Fibroblast of villous mesenchyme (primary cell): ENCODE measurements around the gene B3GNT3. TPM values are rescaled to one million over a fixed set of nuclear protein-coding genes. Genes with fewer than 3 reads are reported as not detected.
A peak's percentile ranks its signal among the peaks of the same experiment; 100 is the strongest.

Experiments
- DNase-seq: peaks from one replicate; pipeline ENCODE4 v3.0.0-alpha.2; 2010; ENCODE audit warnings: low read depth
- H3K4me3 ChIP-seq: 2 replicates; pipeline ENCODE4 v1.5.1; 2011; ENCODE audit warnings: low read depth, mild to moderate bottlenecking, low read length
- small RNA-seq: library from RNA; depleted of rRNA; stranded (forward); fragments of <200 nt; gene quantifications from one replicate; pipeline ENCODE3, GENCODE V24; 2012
- total RNA-seq: library from RNA; depleted of rRNA; stranded (reverse); fragments of >200 nt; gene quantifications from 2 replicates; pipeline ENCODE4 v1.2.3, GENCODE V29; 2012
- TF ChIP-seq, protein P1 (sequence below): IDR thresholded peaks from 2 replicates; pipeline ENCODE4 v1.5.1; 2012; ENCODE audit warnings: low read depth, mild to moderate bottlenecking, low read length; ENCODE audit not compliant: insufficient read depth

Gene B3GNT3
- total RNA-seq, 1 donor: not detected

GRCh38 chr19:17861542-17862402 lies 66.8 kb downstream of the B3GNT3 start:
- DNase-seq: no peak
- peak overlapping the region; percentile 94 for H3K4me3 ChIP-seq
- TF ChIP-seq, protein P1, sequence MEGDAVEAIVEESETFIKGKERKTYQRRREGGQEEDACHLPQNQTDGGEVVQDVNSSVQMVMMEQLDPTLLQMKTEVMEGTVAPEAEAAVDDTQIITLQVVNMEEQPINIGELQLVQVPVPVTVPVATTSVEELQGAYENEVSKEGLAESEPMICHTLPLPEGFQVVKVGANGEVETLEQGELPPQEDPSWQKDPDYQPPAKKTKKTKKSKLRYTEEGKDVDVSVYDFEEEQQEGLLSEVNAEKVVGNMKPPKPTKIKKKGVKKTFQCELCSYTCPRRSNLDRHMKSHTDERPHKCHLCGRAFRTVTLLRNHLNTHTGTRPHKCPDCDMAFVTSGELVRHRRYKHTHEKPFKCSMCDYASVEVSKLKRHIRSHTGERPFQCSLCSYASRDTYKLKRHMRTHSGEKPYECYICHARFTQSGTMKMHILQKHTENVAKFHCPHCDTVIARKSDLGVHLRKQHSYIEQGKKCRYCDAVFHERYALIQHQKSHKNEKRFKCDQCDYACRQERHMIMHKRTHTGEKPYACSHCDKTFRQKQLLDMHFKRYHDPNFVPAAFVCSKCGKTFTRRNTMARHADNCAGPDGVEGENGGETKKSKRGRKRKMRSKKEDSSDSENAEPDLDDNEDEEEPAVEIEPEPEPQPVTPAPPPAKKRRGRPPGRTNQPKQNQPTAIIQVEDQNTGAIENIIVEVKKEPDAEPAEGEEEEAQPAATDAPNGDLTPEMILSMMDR: no peak

GRCh38 chr19:17862711-17863519 lies 68.0 kb downstream of the B3GNT3 start:
- no peak for DNase-seq
- no peak overlapping the region for H3K4me3 ChIP-seq
- TF ChIP-seq, protein P1: no peak

Small RNA genes lying within 50 kb of the gene (small RNA-seq; reads per million reads assigned to genes)
- gene SNORA68: not detected

Other genes starting within 250 kb of the B3GNT3 start
- 103 and 119 TPM in 2 replicates for gene COLGALT1, start 239.5 kb upstream of the B3GNT3 start, total RNA-seq
- gene UNC13A, start 106.8 kb upstream of the B3GNT3 start, total RNA-seq: under 0.01 and 0.64 TPM in 2 replicates
- 14.8 and 15.1 TPM in 2 replicates for gene MAP1S, start 75.7 kb upstream of the B3GNT3 start, total RNA-seq
- 0.43 and 0.64 TPM in 2 replicates for gene FCHO1, start 43.7 kb upstream of the B3GNT3 start, total RNA-seq
- not detected in 2 replicates for gene INSL3, start 26.4 kb downstream of the B3GNT3 start, total RNA-seq
- gene JAK3, start 52.8 kb downstream of the B3GNT3 start, total RNA-seq: 6.1 and 7.8 TPM in 2 replicates
- 686 and 964 TPM in 2 replicates for gene RPL18A, start 64.8 kb downstream of the B3GNT3 start, total RNA-seq
- not detected in 2 replicates for gene SLC5A5, start 76.8 kb downstream of the B3GNT3 start, total RNA-seq
- 22.9 and 25.1 TPM in 2 replicates for gene CCDC124, start 137.9 kb downstream of the B3GNT3 start, total RNA-seq
- gene KCNN1, start 172.0 kb downstream of the B3GNT3 start, total RNA-seq: under 0.01 TPM in 2 replicates
- gene ARRDC2, start 213.0 kb downstream of the B3GNT3 start, total RNA-seq: 3.5 and 3.9 TPM in 2 replicates